IgD-negative memory B cell (primary cell): ENCODE data around the gene CDK5RAP2. TPM values are rescaled to one million over a fixed set of nuclear protein-coding genes. Genes with fewer than 3 reads are reported as not detected.

Source experiments
- polyA plus RNA-seq: library from polyadenylated mRNA; unstranded; fragments of 300-500 nt; fragmentation: Illumina TruSeq; gene quantifications from one replicate; pipeline ENCODE4 v1.2.3, GENCODE V29; 2021

Gene CDK5RAP2
- polyA plus RNA-seq, 1 donor from 2014 or later, result 38.9 TPM

Other genes with a start within 250 kb of the CDK5RAP2 start
- 3.4 TPM for gene MEGF9, start 134.3 kb upstream of the CDK5RAP2 start, polyA plus RNA-seq
- 27.3 TPM for gene FBXW2, start 213.2 kb upstream of the CDK5RAP2 start, polyA plus RNA-seq